SU-DHL-6 (cell line): Measurements from ENCODE around the gene RIN3.

Experiments used
- EZH2phosphoT487 ChIP-seq: fragments of 200-600 bp; sonication (generic), shearing (Covaris generic); conservative IDR thresholded peaks from 2 replicates; pipeline ENCODE4 v1.6.1; 2018; ENCODE audit warnings: mild to moderate bottlenecking, antibody characterized with exemption, low read length, moderate library complexity, mixed read lengths
- TF ChIP-seq, protein P1 (sequence below): fragments of 200-600 bp; sonication (generic); IDR thresholded peaks from one replicate; pipeline ENCODE4 v1.5.1; 2017; ENCODE audit warnings: antibody characterized with exemption, mild to moderate bottlenecking, low read length, moderate library complexity; ENCODE audit not compliant: insufficient read depth, poor library complexity, severe bottlenecking

DNA sequence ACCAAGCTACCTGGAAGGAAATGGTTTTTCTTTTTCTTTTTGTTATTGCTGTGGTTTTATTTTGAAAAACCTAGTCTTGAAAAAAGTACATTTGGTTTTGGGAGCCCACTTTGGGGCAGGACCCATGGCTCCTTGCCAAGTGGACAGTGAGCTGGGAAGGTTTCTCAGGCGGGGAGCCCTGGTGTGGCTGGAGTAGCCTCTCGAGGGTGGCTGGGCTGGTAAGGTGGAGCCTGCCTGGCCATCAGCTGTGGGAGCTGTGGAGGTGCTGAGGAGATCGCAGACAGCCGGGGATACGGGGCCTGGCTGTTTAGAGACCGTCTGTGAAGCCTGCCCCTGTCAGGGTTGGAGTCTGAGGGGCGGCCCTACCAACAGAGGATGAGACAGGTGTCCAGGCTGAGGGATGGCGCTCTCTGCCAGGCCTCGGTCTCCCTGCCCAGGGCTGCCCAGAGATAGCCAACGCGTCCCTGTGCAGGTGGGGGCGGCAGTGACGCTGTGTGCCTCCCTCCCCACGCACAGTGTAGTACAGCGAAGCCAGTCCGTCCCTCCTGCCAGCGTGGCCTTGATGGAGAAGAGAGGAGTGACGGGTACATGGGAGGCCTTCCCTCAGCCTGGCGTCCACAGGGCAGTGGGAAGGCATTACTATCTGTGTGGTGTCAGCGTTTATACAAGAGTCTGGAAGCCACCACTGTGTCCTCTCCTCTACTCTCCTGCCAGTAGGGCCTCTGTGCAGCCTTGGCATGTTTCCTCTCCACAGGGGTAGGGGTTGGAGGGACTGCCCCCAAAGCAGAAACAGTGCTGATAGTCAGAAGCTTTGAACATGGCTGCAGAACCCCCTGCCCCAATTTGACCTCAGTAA is 5.9 kb downstream of the RIN3 start:
- TF ChIP-seq, protein P1, sequence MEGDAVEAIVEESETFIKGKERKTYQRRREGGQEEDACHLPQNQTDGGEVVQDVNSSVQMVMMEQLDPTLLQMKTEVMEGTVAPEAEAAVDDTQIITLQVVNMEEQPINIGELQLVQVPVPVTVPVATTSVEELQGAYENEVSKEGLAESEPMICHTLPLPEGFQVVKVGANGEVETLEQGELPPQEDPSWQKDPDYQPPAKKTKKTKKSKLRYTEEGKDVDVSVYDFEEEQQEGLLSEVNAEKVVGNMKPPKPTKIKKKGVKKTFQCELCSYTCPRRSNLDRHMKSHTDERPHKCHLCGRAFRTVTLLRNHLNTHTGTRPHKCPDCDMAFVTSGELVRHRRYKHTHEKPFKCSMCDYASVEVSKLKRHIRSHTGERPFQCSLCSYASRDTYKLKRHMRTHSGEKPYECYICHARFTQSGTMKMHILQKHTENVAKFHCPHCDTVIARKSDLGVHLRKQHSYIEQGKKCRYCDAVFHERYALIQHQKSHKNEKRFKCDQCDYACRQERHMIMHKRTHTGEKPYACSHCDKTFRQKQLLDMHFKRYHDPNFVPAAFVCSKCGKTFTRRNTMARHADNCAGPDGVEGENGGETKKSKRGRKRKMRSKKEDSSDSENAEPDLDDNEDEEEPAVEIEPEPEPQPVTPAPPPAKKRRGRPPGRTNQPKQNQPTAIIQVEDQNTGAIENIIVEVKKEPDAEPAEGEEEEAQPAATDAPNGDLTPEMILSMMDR: no peak
- TF ChIP-seq EZH2phosphoT487: no peak
